Ovary (tissue), 9 donors: Measurements from ENCODE around the gene LARP7. TPM values are rescaled to one million over a fixed set of nuclear protein-coding genes. Genes with fewer than 3 reads are reported as not detected.

ENCODE experiments used
- DNase-seq, 5 donors: peaks; one replicate each; pipeline ENCODE4 v3.0.0-alpha.2; 2019 to 2020
- H3K27ac ChIP-seq, 2 donors: fragments of 200-600 bp; one replicate each; pipeline versions ENCODE4 v1.5.1 to v1.8.0; 2019 to 2022
- H3K27me3 ChIP-seq: fragments of 200-600 bp; one replicate; pipeline ENCODE4 v1.8.0; 2022
- H3K36me3 ChIP-seq: fragments of 200-600 bp; sonication (generic); one replicate; pipeline ENCODE4 v1.5.1; 2019
- H3K4me1 ChIP-seq: one replicate; pipeline ENCODE4 v1.8.1; 2013; ENCODE audit warnings: mild to moderate bottlenecking, moderate library complexity; ENCODE audit not compliant: insufficient read depth
- H3K4me3 ChIP-seq: fragments of 200-600 bp; sonication (generic); one replicate; pipeline ENCODE4 v1.5.1; 2017
- H3K9me3 ChIP-seq, 2 donors: fragments of 200-600 bp in 1 of 2; sonication (generic) in 1 of 2; one replicate each; pipeline versions ENCODE4 v1.5.1 to v1.8.1; 2013 to 2019; ENCODE audit warnings: mild to moderate bottlenecking in 1 of 2, moderate library complexity in 1 of 2
- EP300 ChIP-seq: sonication (generic); formaldehyde crosslinking; IDR thresholded peaks from one replicate; pipeline ENCODE4 v1.6.1; 2017; ENCODE audit warnings: antibody characterized with exemption
- POLR2A ChIP-seq: fragments of 450-650 bp; IDR thresholded peaks from one replicate; pipeline ENCODE4 v1.6.1; 2017; ENCODE audit warnings: antibody characterized with exemption, mild to moderate bottlenecking, moderate library complexity
- WGBS, 3 donors: extraction: QIAGEN DNeasy Blood & Tissue Kit in 1 of 3; methylation state at CpG; one replicate each; pipeline versions ENCODE4 v1.1.5 to v1.1.7; 2013 to 2017; 5-methylcytosine and 5-hydroxymethylcytosine counted together
- intact Hi-C, 4 donors: fragments of 100-400 bp; cut with DNase I; formaldehyde crosslinking; loops; one replicate each; pipeline versions ENCODE4 v1.11.0 to v1.15.1; 2022 to 2023
- polyA plus RNA-seq, 2 donors: library from polyadenylated mRNA; stranded (reverse); fragments of 200-250 nt in 1 of 2; fragments of 350-450 nt in 1 of 2; fragmentation: Illumina TruSeq in 1 of 2; extraction: RNeasy Lipid Tissue Mini Kit (QIAGEN cat#74804) in 1 of 2; gene quantifications; one replicate each; pipeline ENCODE4 v1.2.3, GENCODE V29; 2013 to 2014
- total RNA-seq, 7 donors: library from RNA; depleted of rRNA in 2 of 7; stranded (reverse); fragments of >200 nt in 2 of 7; fragmentation: NEBNext Ultra II Directional in 3 of 7; extraction: Animal tissue kit (Norgen Biotek cat#: 25700) in 3 of 7; gene quantifications; one replicate each; pipeline versions ENCODE4 v1.1.0 to v1.2.4, GENCODE V29; 2016 to 2023
- TF ChIP-seq, protein P1 (sequence below), 3 donors: fragments of 450-650 bp in 2 of 3; fragments of 200-600 bp in 1 of 3; IDR thresholded peaks; one replicate each; pipeline versions ENCODE4 v1.5.1 to v1.8.0; 2016 to 2022; ENCODE audit warnings: antibody characterized with exemption in 3 of 3, mild to moderate bottlenecking in 1 of 3
- donor health status: DM: no; HTN: no; CAD: no; lungs with moderate emphysema.
- donor health status: DM: no; HTN: no; CAD: no.
- donor health status: Bipolar disorder and iron deficiency.
- donor health status: DM: yes; HTN: yes; CAD: no.
- donor health status: DM: no; HTN: no; CAD: no.
- donor health status: DM: yes; HTN: yes; CAD: no.

LARP7 gene
- total and polyA plus RNA-seq, 9 donors = 25.0 to 47.1 (median 36.9) TPM

DNA sequence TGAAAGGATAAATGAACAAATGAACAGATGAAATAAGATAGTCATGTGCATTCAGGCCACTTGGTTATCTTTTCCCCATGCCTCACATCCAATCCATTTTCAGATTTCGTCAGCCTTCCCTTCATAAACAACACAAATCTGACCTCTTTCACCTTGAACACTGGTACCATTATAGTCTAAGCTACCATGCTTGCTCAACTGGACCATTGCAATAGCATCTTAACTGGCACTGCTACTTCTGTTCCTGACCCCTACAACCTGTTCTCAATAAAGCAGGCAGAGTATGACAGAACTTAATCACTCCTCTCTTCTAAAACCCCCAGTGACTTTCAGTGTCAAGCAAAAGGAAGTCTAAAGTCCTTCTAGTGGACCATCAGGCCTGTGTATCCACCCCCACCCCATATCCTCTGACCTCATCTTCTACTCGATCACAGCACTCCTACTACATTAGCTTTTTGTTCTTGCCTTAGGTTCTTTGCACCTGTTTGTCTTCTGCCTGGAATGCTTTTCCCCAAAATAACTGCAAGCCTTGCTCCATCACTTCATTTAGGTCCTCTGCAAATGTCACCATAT lies 40.7 kb downstream of the LARP7 start:
- no peak overlapping the region for H3K4me3 ChIP-seq
- H3K4me1 ChIP-seq = no peaks in the 10 kb centered on the region
- no peaks in the 10 kb centered on the region for H3K36me3 ChIP-seq
- H3K9me3 ChIP-seq = no peaks in the 10 kb centered on the region
- intact Hi-C loops = no loop called here
- H3K27me3 ChIP-seq = no peaks in the 10 kb centered on the region
- TF ChIP-seq, protein P1, sequence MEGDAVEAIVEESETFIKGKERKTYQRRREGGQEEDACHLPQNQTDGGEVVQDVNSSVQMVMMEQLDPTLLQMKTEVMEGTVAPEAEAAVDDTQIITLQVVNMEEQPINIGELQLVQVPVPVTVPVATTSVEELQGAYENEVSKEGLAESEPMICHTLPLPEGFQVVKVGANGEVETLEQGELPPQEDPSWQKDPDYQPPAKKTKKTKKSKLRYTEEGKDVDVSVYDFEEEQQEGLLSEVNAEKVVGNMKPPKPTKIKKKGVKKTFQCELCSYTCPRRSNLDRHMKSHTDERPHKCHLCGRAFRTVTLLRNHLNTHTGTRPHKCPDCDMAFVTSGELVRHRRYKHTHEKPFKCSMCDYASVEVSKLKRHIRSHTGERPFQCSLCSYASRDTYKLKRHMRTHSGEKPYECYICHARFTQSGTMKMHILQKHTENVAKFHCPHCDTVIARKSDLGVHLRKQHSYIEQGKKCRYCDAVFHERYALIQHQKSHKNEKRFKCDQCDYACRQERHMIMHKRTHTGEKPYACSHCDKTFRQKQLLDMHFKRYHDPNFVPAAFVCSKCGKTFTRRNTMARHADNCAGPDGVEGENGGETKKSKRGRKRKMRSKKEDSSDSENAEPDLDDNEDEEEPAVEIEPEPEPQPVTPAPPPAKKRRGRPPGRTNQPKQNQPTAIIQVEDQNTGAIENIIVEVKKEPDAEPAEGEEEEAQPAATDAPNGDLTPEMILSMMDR (IDR thresholded peaks at IDR 0.05) = no peak
- no peak for TF ChIP-seq EP300
- no peak for TF ChIP-seq POLR2A
- DNase-seq = no peak
- H3K27ac ChIP-seq = no peak overlapping the region
- 71 to 78% (median 76%) methylated on average over 2 of the region's 2 CpGs for WGBS, 3 donors

DNA sequence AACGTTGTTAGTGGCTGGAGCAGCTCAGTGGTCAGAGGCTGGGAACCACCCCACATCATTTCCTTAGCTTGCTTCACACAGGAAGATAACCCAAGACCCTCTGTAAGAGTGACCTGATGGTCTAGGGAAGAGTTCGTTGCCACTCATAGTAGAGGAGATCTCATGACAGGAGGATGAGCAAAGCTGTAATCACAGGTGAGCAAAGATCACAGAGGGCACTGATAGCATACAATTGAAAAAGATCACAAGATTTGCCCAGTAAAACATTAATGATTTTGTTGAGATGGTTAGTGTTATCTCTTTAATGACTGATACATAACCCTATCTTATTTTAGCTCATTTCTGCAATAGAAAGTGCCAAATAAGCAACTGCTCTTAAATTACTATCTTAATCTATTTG lies 44.1 kb downstream of the LARP7 start:
- TF ChIP-seq POLR2A = no peak
- TF ChIP-seq, protein P1 (IDR thresholded peaks at IDR 0.05) = no peak
- TF ChIP-seq EP300 = no peak
- Histone ChIP-seq H3K4me1 (no peaks in the 10 kb centered on the region), H3K27me3 (no peaks in the 10 kb centered on the region), H3K36me3 (no peaks in the 10 kb centered on the region), H3K27ac (no peak overlapping the region), H3K9me3 (no peaks in the 10 kb centered on the region), H3K4me3 (no peak overlapping the region)
- intact Hi-C loops = no loop called here
- no peak for DNase-seq
- whole genome bisulfite sequencing, 3 donors = 50 to 69% (median 64%) methylated on average over 2 of the region's 2 CpGs

GRCh38 chr4:112693507-112693906 lies 56.6 kb downstream of the LARP7 start:
- no peak overlapping the region for H3K4me3 ChIP-seq
- DNase-seq = no peak
- no peaks in the 10 kb centered on the region for H3K36me3 ChIP-seq
- no peak overlapping the region for H3K27ac ChIP-seq
- 91 to 92% (median 91%) methylated on average over 10 of the region's 10 CpGs for WGBS, 3 donors
- no peaks in the 10 kb centered on the region for H3K4me1 ChIP-seq
- TF ChIP-seq, protein P1 (IDR thresholded peaks at IDR 0.05) = no peak
- TF ChIP-seq EP300 (no peak), POLR2A (no peak)
- H3K9me3 ChIP-seq = no peaks in the 10 kb centered on the region
- H3K27me3 ChIP-seq = no peaks in the 10 kb centered on the region
- intact Hi-C loops = no loop called here

DNA sequence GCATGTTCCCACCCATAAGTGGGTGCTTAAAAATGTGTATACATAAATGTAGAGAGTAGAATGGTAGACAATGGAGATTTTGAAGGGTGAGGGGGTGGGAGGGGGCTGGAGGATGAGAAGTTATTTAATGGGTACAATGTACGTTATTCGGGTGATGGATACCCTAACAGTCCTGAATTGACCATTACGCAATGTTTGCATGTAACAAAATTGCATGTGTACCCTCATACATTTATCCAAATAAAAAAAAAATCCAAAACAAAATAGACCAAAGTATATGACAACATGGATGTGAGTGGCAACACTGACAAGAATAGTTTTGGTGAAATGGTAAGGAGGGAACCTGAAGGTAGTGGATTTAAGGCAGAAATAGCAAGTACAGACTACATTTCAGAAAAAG lies 63.7 kb downstream of the LARP7 start:
- H3K27me3 ChIP-seq = no peaks in the 10 kb centered on the region
- no peaks in the 10 kb centered on the region for H3K4me1 ChIP-seq
- no peak overlapping the region for H3K27ac ChIP-seq
- H3K36me3 ChIP-seq = no peaks in the 10 kb centered on the region
- no peaks in the 10 kb centered on the region for H3K9me3 ChIP-seq
- DNase-seq = no peak
- TF ChIP-seq, protein P1 (IDR thresholded peaks at IDR 0.05) = no peak
- TF ChIP-seq POLR2A (no peak), EP300 (no peak)
- intact Hi-C loops = no loop called here
- no peak overlapping the region for H3K4me3 ChIP-seq
- WGBS, 3 donors = 94 to 97% (median 95%) methylated on average over 3 of the region's 3 CpGs
